Lower leg skin (tissue), 4 donors: ENCODE measurements around the gene CXXC5. TPM values are rescaled to one million over a fixed set of nuclear protein-coding genes. Genes with fewer than 3 reads are reported as not detected.
"Not testable (repeated sequence)": the region's sequence is repeated elsewhere in the genome, so short reads cannot be mapped to it uniquely, and the experiment has no call there.

Experiments
- DNase-seq, 2 donors: peaks; one replicate each; pipeline ENCODE4 v3.0.0-alpha.2; 2019; ENCODE audit warnings: low spot score in 2 of 2
- H3K4me3 ChIP-seq: fragments of 200-600 bp; sonication (generic); 2 replicates; pipeline ENCODE4 v1.5.1; 2017; ENCODE audit warnings: mild to moderate bottlenecking, low read depth; ENCODE audit not compliant: poor library complexity, severe bottlenecking
- POLR2A ChIP-seq, 2 donors: fragments of 450-650 bp; IDR thresholded peaks; one replicate each; pipeline ENCODE4 v1.6.1; 2016 to 2017; ENCODE audit warnings: antibody characterized with exemption in 2 of 2, mild to moderate bottlenecking in 1 of 2, moderate library complexity in 1 of 2
- WGBS, 2 donors: methylation state at CpG; one replicate each; pipeline ENCODE4 v1.1.5; 2018; 5-methylcytosine and 5-hydroxymethylcytosine counted together
- intact Hi-C: fragments of 100-400 bp; cut with DNase I; formaldehyde crosslinking; loops from one replicate; pipeline ENCODE4 v1.15.0; 2023; ENCODE audit warnings: low total_unique reads
- total RNA-seq, 4 donors: library from RNA; depleted of rRNA; stranded (reverse); fragments of >200 nt; gene quantifications; one replicate each; pipeline ENCODE4 v1.1.0, GENCODE V29; 2016
- TF ChIP-seq, protein P1 (sequence below), 3 donors: fragments of 450-650 bp; IDR thresholded peaks; one replicate each; pipeline ENCODE4 v1.5.1; 2016; ENCODE audit warnings: antibody characterized with exemption in 3 of 3, mild to moderate bottlenecking in 3 of 3, moderate library complexity in 2 of 3

Gene CXXC5
- total RNA-seq, 4 donors from 2014 or later = 36.4 to 69.3 (median 45.2) TPM

DNA sequence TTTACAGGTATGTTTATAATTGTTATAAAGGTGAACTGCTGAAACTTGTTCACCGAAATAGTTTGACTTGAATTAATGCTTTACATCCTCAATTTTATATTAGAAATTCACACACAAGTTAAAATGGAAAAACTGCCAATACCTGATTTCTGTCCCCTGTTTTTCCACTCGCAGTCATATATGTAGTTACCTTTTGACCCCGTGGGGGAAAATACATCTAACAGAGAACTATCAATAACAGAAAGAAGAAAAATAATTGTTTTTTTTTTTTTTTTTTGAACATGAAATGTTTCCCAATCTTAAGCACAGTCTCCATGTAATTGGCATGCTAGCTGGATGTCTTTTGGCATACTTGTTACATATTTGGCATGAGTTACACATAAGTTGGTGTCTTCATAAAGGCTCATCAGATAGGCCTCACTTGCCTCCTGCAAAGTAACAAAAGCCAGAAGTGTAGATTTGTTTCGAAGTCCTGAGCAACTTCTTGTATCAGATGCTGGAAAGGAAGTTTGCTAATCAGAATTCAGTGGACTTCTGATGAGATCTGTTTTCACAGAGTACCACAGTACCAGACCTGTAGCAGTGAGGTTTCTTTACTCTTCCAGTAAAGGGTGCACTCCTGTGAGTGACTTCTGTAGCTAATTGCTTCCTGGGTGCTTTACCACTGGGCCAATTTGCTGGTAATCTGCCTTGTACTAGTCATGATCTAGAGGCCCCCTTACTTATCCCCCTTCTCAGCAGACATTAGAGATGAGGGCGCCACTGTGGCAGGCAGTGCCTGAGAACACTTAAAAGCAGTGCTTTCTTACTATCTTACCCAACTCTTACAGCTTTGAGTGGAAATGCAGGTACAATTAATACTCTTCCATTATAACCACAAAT, 36.2 kb upstream of the CXXC5 start:
- intact Hi-C loops = no loop called here
- no peak for DNase-seq
- H3K4me3 ChIP-seq = no peak overlapping the region
- TF ChIP-seq, protein P1, sequence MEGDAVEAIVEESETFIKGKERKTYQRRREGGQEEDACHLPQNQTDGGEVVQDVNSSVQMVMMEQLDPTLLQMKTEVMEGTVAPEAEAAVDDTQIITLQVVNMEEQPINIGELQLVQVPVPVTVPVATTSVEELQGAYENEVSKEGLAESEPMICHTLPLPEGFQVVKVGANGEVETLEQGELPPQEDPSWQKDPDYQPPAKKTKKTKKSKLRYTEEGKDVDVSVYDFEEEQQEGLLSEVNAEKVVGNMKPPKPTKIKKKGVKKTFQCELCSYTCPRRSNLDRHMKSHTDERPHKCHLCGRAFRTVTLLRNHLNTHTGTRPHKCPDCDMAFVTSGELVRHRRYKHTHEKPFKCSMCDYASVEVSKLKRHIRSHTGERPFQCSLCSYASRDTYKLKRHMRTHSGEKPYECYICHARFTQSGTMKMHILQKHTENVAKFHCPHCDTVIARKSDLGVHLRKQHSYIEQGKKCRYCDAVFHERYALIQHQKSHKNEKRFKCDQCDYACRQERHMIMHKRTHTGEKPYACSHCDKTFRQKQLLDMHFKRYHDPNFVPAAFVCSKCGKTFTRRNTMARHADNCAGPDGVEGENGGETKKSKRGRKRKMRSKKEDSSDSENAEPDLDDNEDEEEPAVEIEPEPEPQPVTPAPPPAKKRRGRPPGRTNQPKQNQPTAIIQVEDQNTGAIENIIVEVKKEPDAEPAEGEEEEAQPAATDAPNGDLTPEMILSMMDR (IDR thresholded peaks at IDR 0.05) = no peak
- 75 to 76% methylated on average over 5 of the region's 5 CpGs for WGBS, 2 donors

DNA sequence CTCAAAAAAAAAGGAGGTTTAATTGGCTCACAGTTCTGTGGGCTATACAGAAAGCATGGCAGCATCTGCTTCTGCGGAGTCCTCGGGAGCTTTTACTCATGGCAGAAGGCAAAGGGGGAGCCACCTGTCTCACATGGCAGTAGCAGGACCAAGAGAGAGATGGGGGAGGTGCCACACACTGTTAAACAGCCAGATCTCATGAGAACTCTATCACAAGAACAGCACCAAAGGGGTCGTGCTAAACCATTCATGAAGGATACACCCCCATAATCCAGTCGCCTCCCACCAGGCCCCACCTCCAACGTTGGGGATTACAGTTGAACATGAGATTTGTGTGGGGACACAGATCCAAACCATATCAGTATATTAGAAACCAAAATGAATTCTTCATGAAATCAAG, 28.3 kb upstream of the CXXC5 start:
- DNase-seq = peak in 1 of 2 donors; percentile 56
- H3K4me3 ChIP-seq = no peak overlapping the region
- TF ChIP-seq, protein P1 (IDR thresholded peaks at IDR 0.05) = no peak
- TF ChIP-seq POLR2A (IDR thresholded peaks at IDR 0.05) = no peak
- WGBS, 2 donors = 81 to 86% methylated on average over 5 of the region's 5 CpGs
- intact Hi-C loops = no loop called here

DNA sequence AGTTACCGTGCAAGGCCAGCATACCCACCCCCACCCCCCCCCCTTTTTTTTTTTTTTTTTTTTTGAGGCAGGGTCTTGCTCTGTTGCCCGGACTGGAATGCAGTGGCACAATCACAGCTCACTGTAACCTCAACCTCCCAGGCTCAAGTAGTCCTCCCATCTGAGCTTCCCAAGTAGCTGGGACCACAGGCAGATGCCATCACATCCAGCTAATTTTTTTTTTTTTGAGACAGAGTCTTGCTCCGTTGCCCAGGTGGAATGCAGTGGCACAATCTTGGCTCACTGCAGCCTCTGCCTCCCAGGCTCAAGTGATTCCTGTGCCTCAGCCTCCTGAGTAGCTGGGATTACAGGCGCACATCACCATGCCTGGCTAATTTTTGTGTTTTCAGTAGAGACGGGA, 22.8 kb upstream of the CXXC5 start:
- WGBS, 2 donors = 89% methylated on average over 5 of the region's 5 CpGs
- DNase-seq = peak in 1 of 2 donors; percentile 60
- intact Hi-C loops, H3K4me3 ChIP-seq: not testable (repeated sequence)

DNA sequence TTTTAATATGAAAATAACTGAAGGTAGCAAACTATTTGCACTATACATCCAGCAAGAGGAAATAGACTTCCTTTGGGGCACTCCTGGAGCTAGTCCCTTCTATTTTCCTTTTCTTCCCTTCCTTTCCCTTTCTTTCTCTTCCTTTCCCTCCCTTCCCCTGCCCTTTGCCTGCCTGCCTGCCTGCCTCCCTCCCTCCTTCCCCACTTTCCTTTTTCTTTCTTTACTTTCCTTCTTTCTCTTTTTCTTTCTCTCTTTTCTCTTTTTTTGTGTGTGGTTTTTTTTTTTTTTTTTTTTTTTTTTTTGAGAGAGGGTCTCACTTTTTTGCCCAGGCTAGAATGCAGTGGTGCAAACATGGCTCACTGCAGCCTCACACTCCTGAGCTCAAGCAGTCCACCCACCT, 17.3 kb upstream of the CXXC5 start:
- intact Hi-C loops = loop anchor here (5.0 kb wide), 2 partner anchors 56 to 136 kb away; no protein-coding TSS in a partner anchor
- H3K4me3 ChIP-seq = no peak overlapping the region
- DNase-seq = no peak
- TF ChIP-seq POLR2A (IDR thresholded peaks at IDR 0.05) = no peak
- TF ChIP-seq, protein P1 (IDR thresholded peaks at IDR 0.05) = no peak

DNA sequence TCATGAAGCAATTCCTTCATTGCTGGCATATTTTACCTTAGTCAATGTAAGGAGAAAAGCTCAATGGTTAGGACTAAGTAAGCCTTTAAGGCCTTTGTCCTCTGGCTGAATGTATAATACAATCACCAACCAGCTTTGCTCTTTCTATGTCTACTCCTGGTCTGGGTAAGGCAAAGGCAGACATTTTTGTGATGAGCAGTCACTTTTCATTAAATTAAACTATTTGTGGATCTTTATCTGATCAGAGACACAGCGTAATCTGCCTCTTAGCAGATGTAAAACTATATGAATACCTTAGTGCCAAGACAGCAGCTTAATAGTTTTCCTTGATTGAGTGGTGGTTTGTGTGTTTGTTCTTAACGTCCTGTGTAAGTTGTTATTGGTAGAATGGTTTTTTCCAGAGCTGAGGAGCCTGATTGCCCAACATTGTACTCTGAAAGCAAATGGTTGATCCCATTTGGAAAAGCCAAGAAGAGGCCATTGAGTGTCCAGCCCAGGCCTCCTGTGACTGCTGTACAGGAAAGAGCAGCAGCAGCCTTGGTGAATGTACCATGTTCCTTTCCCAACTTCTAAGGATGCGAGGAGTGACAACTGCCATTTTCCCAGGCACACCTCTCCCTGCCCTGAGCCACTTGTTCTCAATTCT, 16.5 kb upstream of the CXXC5 start:
- intact Hi-C loops = loop anchor here (5.0 kb wide), 2 partner anchors 56 to 136 kb away; no protein-coding TSS in a partner anchor
- no peak overlapping the region for H3K4me3 ChIP-seq
- TF ChIP-seq POLR2A (IDR thresholded peaks at IDR 0.05) = no peak
- TF ChIP-seq, protein P1 (IDR thresholded peaks at IDR 0.05) = no peak
- WGBS, 2 donors = 73 to 74% methylated on average over 3 of the region's 3 CpGs
- peak in 1 of 2 donors; percentile 52 for DNase-seq

DNA sequence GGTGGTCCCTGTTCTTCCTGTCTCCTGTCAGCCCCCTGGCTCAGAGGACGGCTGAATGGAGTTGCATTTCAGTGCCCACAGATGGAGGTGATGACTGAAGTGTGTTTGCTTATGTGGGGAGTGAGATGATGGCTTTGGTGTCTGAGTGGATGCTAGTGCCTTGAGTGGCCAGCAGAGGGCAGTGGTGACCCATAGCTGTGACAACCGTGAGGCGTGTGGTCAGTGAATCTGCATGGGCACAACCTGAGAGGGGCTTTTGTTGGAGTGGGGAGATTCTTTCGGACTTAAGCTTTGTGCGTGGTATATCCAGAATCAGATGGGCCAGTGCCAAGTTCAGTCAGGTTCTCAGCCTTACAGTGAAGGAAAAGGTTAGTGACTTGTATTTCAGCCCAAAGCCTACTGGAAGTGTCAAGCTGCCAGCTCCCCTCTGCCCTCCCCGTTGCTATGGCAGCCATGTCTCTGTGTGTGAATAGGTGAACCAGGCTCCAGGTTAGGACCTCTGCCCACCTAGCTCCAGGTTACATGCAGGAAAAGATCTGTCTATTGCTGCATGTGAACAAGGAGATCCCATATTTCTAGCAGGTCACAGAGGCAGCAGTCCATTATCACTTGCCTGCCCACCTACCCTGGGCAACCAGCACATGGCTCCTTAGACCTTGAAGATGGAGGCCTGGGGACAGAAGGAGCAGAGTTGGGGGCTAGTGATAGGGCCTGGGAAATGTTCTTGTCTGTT, 14.7 kb upstream of the CXXC5 start:
- intact Hi-C loops = loop anchor here (5.0 kb wide), 2 partner anchors 54 to 134 kb away; no protein-coding TSS in a partner anchor
- DNase-seq = peak in 1 of 2 donors; percentile 92
- WGBS, 2 donors = 9% methylated on average over 6 of the region's 6 CpGs
- TF ChIP-seq POLR2A (IDR thresholded peaks at IDR 0.05) = no peak
- TF ChIP-seq, protein P1 (IDR thresholded peaks at IDR 0.05) = peak in 2 of 3 donors; percentile 83 to 90
- H3K4me3 ChIP-seq = no peak overlapping the region
